Measurements from ENCODE around the gene USP36. TPM values are rescaled to one million over a fixed set of nuclear protein-coding genes. Genes with fewer than 3 reads are reported as not detected.

USP36 gene
- total and polyA plus RNA-seq, 7 donors: 14.0 to 40.5 (median 24.2) TPM

GRCh38 chr17:78831688-78832540 lies 8.7 kb downstream of the USP36 start:
- no peak overlapping the region for H3K27ac ChIP-seq
- no peaks in the 10 kb centered on the region for H3K9me3 ChIP-seq
- H3K36me3 ChIP-seq (ENCODE audit: insufficient read depth in 1 of 2, low read depth in 1 of 2): peaks cover 23 to 100% of the 10 kb centered on the region in 2 donors
- TF ChIP-seq CTCF (IDR thresholded peaks at IDR 0.05): no peak
- DNase-seq (no peak), ATAC-seq (no peak)
- H3K27me3 ChIP-seq (ENCODE audit: insufficient read depth in 3 of 3, low read length in 2 of 3): no peaks in the 10 kb centered on the region
- intact Hi-C loops (cut with DNase I): no loop called here
- WGBS, 3 donors: 87 to 91% (median 89%) methylated on average over 15 of the region's 15 CpGs
- no peak overlapping the region for H3K4me3 ChIP-seq
- no peaks in the 10 kb centered on the region for H3K4me1 ChIP-seq

DNA sequence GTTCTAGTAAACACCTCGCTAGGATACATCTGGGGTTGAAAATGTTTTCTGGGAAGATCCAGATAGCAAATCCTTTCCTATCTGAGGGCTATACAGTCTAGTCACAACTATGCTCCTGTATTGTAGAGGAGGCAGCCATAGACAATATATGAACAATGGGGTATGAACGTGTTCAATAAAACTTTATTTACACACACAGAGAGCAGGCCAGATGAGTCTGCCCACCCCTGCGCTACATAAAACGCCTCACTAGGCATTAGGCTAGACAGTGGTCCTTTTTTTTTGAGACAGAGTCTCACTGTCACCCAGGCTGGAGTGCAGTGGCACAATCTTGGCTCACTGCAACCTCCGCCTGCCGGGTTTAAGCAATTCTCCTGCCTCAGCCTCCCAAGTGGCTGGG lies 11.1 kb downstream of the USP36 start:
- TF ChIP-seq CTCF (IDR thresholded peaks at IDR 0.05): no peak
- no peaks in the 10 kb centered on the region for H3K27me3 ChIP-seq (ENCODE audit: insufficient read depth in 3 of 3, low read length in 2 of 3)
- H3K9me3 ChIP-seq: no peaks in the 10 kb centered on the region
- DNase-seq (no peak), ATAC-seq (no peak)
- no peak overlapping the region for H3K27ac ChIP-seq
- intact Hi-C loops (cut with DNase I): no loop called here
- H3K36me3 ChIP-seq (ENCODE audit: insufficient read depth in 1 of 2, low read depth in 1 of 2): peaks cover 8 to 100% of the 10 kb centered on the region in 2 donors
- H3K4me3 ChIP-seq: no peak overlapping the region
- 96 to 97% (median 97%) methylated on average over 6 of the region's 6 CpGs for WGBS, 3 donors
- no peaks in the 10 kb centered on the region for H3K4me1 ChIP-seq

DNA sequence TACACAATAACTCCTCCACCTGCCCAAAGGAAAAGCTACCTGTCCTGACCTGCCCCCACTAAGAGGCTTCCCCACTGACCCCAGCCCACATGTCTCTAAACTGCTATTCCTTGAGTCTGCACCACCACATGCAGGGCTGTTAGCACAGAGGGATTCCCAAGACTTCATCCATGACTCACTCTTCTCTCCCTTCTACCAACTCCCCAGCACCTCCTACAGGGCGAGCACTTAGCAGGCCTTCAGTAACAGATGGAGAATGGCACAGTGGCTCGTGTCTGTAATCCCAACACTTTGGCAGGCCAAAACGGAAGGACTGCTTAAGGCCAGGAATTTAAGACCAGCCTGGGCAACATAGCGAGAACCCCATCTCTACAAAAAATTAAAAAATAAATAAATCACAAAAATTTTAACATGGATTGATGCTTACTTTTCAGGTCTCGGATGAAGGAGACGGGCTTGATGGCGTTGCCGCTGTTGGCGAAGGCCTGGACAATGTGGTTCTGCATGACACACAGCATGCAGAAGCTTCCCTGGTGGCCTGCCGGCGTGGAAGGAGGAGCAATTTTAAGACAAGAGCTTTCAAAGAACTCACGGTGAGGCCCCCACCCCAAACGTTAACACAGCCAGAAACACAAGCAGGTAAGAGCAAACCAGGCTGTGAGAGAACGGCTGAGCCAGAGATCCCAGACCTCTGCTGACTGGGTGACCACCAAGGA lies 12.0 kb downstream of the USP36 start:
- ATAC-seq: peak in 3 of 4 donors; percentile 37 to 49 (median 44)
- Histone ChIP-seq H3K4me3 (no peak overlapping the region), H3K4me1 (no peaks in the 10 kb centered on the region), H3K36me3 (ENCODE audit: insufficient read depth in 1 of 2, low read depth in 1 of 2) (peaks cover 8 to 100% of the 10 kb centered on the region in 2 donors), H3K27me3 (ENCODE audit: insufficient read depth in 3 of 3, low read length in 2 of 3) (no peaks in the 10 kb centered on the region), H3K9me3 (no peaks in the 10 kb centered on the region), H3K27ac (no peak overlapping the region)
- intact Hi-C loops (cut with DNase I): no loop called here
- 89 to 90% (median 90%) methylated on average over 14 of the region's 14 CpGs for WGBS, 3 donors
- peak in 1 of 2 donors; percentile 22 for DNase-seq
- no peak for TF ChIP-seq CTCF (IDR thresholded peaks at IDR 0.05)

GRCh38 chr17:78826836-78827509 lies 13.6 kb downstream of the USP36 start:
- Histone ChIP-seq H3K9me3 (no peaks in the 10 kb centered on the region), H3K36me3 (ENCODE audit: insufficient read depth in 1 of 2, low read depth in 1 of 2) (peaks cover 3 to 99% of the 10 kb centered on the region in 2 donors), H3K4me3 (no peak overlapping the region), H3K27me3 (ENCODE audit: insufficient read depth in 3 of 3, low read length in 2 of 3) (no peaks in the 10 kb centered on the region), H3K27ac (no peak overlapping the region), H3K4me1 (no peaks in the 10 kb centered on the region)
- no peak for ATAC-seq
- intact Hi-C loops (cut with DNase I): no loop called here
- no peak for TF ChIP-seq CTCF (IDR thresholded peaks at IDR 0.05)
- peak in 1 of 2 donors; percentile 55 for DNase-seq
- WGBS, 3 donors: 86 to 92% (median 91%) methylated on average over 21 of the region's 21 CpGs
